PC-9 (cell line): ENCODE measurements around the gene CHKB. TPM values are rescaled to one million over a fixed set of nuclear protein-coding genes. Genes with fewer than 3 reads are reported as not detected.

Experiments
- BruUV-seq: library from RNA; stranded (reverse); fragments of 400-500 nt; replicated peaks from 2 replicates; lab custom pipeline; 2021; lab: Mats Ljungman, UMichigan
- CTCF ChIA-PET: fragments of 300-600 bp; sonication (Branson Sonifier 250); formaldehyde crosslinking; loops from one replicate; lab custom pipeline; 2022; ENCODE audit warnings: antibody characterized with exemption; lab: Charles Lee
- POLR2A ChIA-PET: fragments of 300-600 bp; sonication (Branson Sonifier 250); formaldehyde crosslinking; loops from one replicate; lab custom pipeline; 2022; ENCODE audit warnings: antibody characterized with exemption; ENCODE audit not compliant: unreplicated experiment; lab: Charles Lee
- DNase-seq, 2 experiments: peaks; one replicate each; pipeline versions ENCODE4 v3.0.0 to v3.0.0-alpha.2; 2015 to 2022; ENCODE audit warnings: mixed read lengths in 1 of 2
- H2AFZ ChIP-seq: fragments of 200-600 bp; sonication (generic); 2 replicates; pipeline ENCODE4 v1.8.1; 2017; ENCODE audit warnings: antibody characterized with exemption
- H3F3A ChIP-seq: fragments of 200-600 bp; sonication (generic); 2 replicates; pipeline ENCODE4 v1.8.1; 2017; ENCODE audit warnings: antibody characterized with exemption, mild to moderate bottlenecking, low read depth; ENCODE audit not compliant: insufficient read depth
- H3K27ac ChIP-seq: fragments of 200-600 bp; sonication (generic); 2 replicates; pipeline ENCODE4 v1.6.1; 2016; ENCODE audit warnings: mixed run types
- H3K27me3 ChIP-seq: fragments of 200-600 bp; sonication (generic); 2 replicates; pipeline ENCODE4 v1.6.1; 2016; ENCODE audit warnings: low read depth, mixed run types; ENCODE audit not compliant: insufficient read depth
- H3K36me3 ChIP-seq: fragments of 200-600 bp; sonication (generic); 2 replicates; pipeline ENCODE4 v1.6.1; 2016; ENCODE audit warnings: low read depth, mixed run types
- H3K4me1 ChIP-seq: fragments of 200-600 bp; sonication (generic); replicated peaks from 2 replicates; pipeline ENCODE4 v1.6.1; 2016; ENCODE audit warnings: mixed run types; ENCODE audit not compliant: insufficient read depth
- H3K4me2 ChIP-seq: fragments of 200-600 bp; sonication (generic); 2 replicates; pipeline ENCODE4 v1.6.1; 2017; ENCODE audit warnings: mixed run types
- H3K4me3 ChIP-seq: fragments of 200-600 bp; sonication (generic); 2 replicates; pipeline ENCODE4 v1.6.1; 2016; ENCODE audit warnings: mixed run types
- H3K79me2 ChIP-seq: fragments of 200-600 bp; sonication (generic); 2 replicates; pipeline ENCODE4 v1.6.1; 2017; ENCODE audit warnings: low read depth, mixed run types
- H3K9me2 ChIP-seq: fragments of 200-600 bp; sonication (generic); 2 replicates; pipeline ENCODE4 v1.8.1; 2017; ENCODE audit warnings: mild to moderate bottlenecking; ENCODE audit not compliant: insufficient read depth
- H3K9me3 ChIP-seq: fragments of 200-600 bp; sonication (generic); 2 replicates; pipeline ENCODE4 v1.8.1; 2016; ENCODE audit warnings: low read depth; ENCODE audit not compliant: insufficient read depth
- H4K20me1 ChIP-seq: fragments of 200-600 bp; sonication (generic); 2 replicates; pipeline ENCODE4 v1.8.1; 2017; ENCODE audit not compliant: insufficient read depth
- EZH2 ChIP-seq: fragments of 200-600 bp; sonication (generic); IDR thresholded peaks from 2 replicates; pipeline ENCODE4 v1.8.0; 2017; ENCODE audit warnings: antibody characterized with exemption, low read depth
- intact Hi-C: fragments of 100-400 bp; cut with micrococcal nuclease; formaldehyde crosslinking; loops from one replicate; pipeline ENCODE4 v1.10.0; 2022; ENCODE audit not compliant: unreplicated experiment
- total RNA-seq: library from RNA; stranded (reverse); gene quantifications from 2 replicates; pipeline ENCODE4 v1.2.3, GENCODE V29; 2021
- TF ChIP-seq, protein P1 (sequence below): fragments of 200-600 bp; sonication (generic); conservative IDR thresholded peaks from 2 replicates; pipeline ENCODE4 v1.6.1; 2017; ENCODE audit warnings: mixed run types, antibody characterized with exemption, mild to moderate bottlenecking, moderate library complexity

The CHKB gene
- total RNA-seq, 1 experiment from 2014 or later, result 60.0 TPM

DNA sequence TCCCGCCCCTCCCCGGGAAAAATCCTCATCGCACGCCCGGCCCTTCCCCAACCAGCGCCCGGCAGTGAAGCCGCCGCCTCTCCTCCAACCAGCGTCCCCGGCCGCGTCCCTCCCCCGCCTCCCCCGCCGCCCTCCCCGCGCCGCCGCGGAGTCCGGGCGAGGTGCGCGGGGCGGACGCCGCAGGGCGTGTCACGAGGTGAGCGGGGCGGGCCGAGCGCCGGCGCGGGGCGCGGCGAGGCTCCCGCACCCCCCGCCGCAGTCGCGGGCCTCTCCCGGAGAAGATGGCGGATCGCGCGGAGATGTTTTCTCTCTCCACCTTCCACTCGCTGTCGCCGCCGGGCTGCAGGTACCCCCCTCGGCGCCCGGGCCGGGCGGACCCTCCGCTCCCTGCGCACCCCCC lies 17.9 kb upstream of the CHKB start, which contains the start of gene MAPK8IP2:
Gene MAPK8IP2 (plus strand): TSS at position 256 of the 400 bp plus-strand sequence. CDS start 26 bp downstream, at position 282.
- Histone ChIP-seq H3F3A (peaks cover 17% of the 10 kb centered on the region; the same call in 1 of the 2 replicates), H3K4me3 (no peak within 1 kb of the TSS), H3K27ac (no peak within 1 kb of the TSS), H4K20me1 (no peaks in the 10 kb centered on the region; the same call in 1 of the 2 replicates), H3K9me2 (no peaks in the 10 kb centered on the region), H3K4me1 (no peaks in the 10 kb centered on the region), H3K27me3 (peaks cover 45% of the 10 kb centered on the region), H3K79me2 (no peaks in the 10 kb centered on the region), H3K36me3 (no peaks in the 10 kb centered on the region), H2AFZ (no peak within 1 kb of the TSS), H3K9me3 (no peaks in the 10 kb centered on the region), H3K4me2 (peak within 1 kb of the TSS; percentile 44)
- TF ChIP-seq EZH2, result no peak
- TF ChIP-seq, protein P1, sequence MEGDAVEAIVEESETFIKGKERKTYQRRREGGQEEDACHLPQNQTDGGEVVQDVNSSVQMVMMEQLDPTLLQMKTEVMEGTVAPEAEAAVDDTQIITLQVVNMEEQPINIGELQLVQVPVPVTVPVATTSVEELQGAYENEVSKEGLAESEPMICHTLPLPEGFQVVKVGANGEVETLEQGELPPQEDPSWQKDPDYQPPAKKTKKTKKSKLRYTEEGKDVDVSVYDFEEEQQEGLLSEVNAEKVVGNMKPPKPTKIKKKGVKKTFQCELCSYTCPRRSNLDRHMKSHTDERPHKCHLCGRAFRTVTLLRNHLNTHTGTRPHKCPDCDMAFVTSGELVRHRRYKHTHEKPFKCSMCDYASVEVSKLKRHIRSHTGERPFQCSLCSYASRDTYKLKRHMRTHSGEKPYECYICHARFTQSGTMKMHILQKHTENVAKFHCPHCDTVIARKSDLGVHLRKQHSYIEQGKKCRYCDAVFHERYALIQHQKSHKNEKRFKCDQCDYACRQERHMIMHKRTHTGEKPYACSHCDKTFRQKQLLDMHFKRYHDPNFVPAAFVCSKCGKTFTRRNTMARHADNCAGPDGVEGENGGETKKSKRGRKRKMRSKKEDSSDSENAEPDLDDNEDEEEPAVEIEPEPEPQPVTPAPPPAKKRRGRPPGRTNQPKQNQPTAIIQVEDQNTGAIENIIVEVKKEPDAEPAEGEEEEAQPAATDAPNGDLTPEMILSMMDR, result no peak
- no peak for DNase-seq
- intact Hi-C loops, result no loop called here
- no TSS peak for BruUV-seq
- POLR2A ChIA-PET, result no interaction called here
- CTCF ChIA-PET, result no interaction called here

DNA sequence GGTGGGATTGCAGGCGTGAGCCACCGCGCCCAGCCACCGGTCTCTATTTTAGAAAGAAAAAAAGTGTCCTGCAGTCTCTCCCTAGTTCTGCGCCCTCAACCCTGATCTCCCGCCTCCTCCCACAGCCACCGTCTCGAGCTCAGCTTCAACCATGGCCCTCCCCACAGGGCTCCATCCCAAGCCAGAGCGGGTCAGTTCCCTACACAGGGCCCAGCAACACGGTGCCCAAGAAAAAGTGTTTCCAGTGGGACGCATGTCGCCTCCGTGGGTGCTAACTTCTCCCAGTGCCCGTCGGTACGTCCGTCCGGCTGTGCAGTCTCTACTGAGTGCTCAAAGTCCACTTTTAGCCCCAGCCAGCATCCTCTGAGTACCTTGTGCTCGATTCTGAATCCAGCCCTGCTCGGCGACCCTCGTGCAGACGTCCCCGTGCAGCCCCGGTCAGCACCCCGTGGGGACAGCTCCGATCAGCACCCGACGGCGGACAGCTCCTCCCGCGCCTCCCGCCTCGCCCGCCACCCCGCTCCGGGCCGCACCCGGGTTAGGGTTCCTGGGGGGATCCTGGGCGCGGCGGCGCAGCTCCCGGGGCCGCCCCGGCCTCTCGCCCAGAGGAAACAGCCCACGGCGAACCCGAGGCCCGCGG lies 17.3 kb upstream of the CHKB start:
- Histone ChIP-seq H3K27me3 (peaks cover 39% of the 10 kb centered on the region), H3K9me3 (no peaks in the 10 kb centered on the region), H3K9me2 (no peaks in the 10 kb centered on the region), H2AFZ (no peak overlapping the region), H3K4me1 (no peaks in the 10 kb centered on the region), H3K79me2 (no peaks in the 10 kb centered on the region), H3K36me3 (no peaks in the 10 kb centered on the region), H4K20me1 (no peaks in the 10 kb centered on the region), H3K4me3 (no peak overlapping the region), H3F3A (peaks cover 17% of the 10 kb centered on the region; the same call in 1 of the 2 replicates), H3K27ac (no peak overlapping the region), H3K4me2 (peak overlapping the region; percentile 44)
- TF ChIP-seq EZH2, result peak; percentile 83; the same call in 1 of the 2 replicates
- TF ChIP-seq, protein P1, result no peak
- POLR2A ChIA-PET, result no interaction called here
- intact Hi-C loops, result no loop called here
- no TSS peak for BruUV-seq
- CTCF ChIA-PET, result interaction anchor here (0.7 kb wide), 1 partner anchor 66 kb away, joined by 3 read pairs; no protein-coding TSS in a partner anchor
- peak in 1 of 2 experiments; percentile 61 for DNase-seq

DNA sequence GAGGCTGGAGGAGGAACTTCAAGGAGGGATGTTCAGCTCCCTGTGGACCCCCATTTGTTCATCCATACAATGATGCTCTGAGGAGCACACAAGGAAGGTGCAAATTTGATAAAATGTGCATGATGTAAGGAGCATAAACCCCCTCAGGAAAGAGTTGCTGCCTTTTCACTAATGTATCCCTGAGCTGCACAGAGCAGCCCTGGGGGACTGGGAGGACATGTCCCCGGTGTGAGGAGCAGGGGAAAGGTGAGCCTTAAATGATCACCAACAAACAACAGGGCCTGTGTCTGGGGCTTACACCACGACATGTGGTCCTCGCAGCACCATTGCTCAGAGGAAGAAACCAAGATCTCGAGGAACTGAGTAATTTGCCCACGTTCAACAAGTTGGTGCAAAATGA lies 14.4 kb upstream of the CHKB start:
- H3F3A ChIP-seq, result peaks cover 7% of the 10 kb centered on the region; the same call in 1 of the 2 replicates
- H3K27me3 ChIP-seq, result peaks cover 21% of the 10 kb centered on the region
- TF ChIP-seq, protein P1, result no peak
- no peak for TF ChIP-seq EZH2
- no peak overlapping the region for H2AFZ ChIP-seq
- intact Hi-C loops, result no loop called here
- no peak for DNase-seq
- POLR2A ChIA-PET, result interaction anchor here (0.5 kb wide), 1 partner anchor 89 kb away, joined by 5 read pairs; the partner anchor contains the start of gene NCAPH2
- no peaks in the 10 kb centered on the region for H3K4me1 ChIP-seq
- H3K4me2 ChIP-seq, result no peak overlapping the region
- no TSS peak for BruUV-seq
- no peak overlapping the region for H3K4me3 ChIP-seq
- no peaks in the 10 kb centered on the region for H3K36me3 ChIP-seq
- H3K79me2 ChIP-seq, result no peaks in the 10 kb centered on the region
- CTCF ChIA-PET, result interaction anchor here (0.6 kb wide), 1 partner anchor 106 kb away, joined by 3 read pairs; no protein-coding TSS in a partner anchor
- H4K20me1 ChIP-seq, result no peaks in the 10 kb centered on the region
- no peaks in the 10 kb centered on the region for H3K9me3 ChIP-seq
- H3K9me2 ChIP-seq, result no peaks in the 10 kb centered on the region
- H3K27ac ChIP-seq, result no peak overlapping the region
